Measurements from ENCODE around the gene PLD1.

The PLD1 gene

DNA sequence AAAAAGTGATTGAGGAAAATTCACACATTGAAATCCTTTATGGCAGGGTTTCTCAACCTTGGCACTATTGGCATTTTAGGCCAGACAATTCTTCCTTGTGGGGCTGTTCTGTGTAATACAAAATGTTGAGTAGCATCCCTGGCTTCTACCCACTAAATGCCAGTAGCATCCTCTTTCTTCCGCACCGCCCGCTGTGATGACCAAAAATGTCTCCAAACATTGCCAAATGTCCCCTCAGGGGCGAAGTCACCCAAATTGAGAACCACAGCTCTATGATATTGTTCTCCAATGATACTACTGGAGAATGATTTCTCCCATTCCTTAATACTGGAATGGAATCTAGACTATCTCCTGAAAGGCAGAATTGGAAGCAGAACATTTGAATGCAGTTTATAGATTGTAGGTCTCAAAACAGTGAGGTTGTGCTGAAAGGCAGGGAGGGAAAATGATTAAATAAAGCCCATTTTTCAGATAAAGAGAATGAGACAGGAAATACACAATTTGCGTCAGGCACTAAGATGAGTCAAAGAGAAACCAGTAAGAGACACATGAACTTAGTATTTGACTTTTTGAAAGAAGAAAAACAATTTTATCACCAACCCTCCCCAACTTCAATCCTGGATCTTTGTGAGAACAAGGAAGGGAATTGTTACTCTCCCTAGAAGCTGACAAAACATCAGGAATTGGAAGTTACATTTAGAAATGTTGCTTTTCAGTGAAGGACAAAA lies 248.5 kb downstream of the PLD1 start:
- no peak for DNase-seq (ENCODE audit: low read depth in 2 of 2)

DNA sequence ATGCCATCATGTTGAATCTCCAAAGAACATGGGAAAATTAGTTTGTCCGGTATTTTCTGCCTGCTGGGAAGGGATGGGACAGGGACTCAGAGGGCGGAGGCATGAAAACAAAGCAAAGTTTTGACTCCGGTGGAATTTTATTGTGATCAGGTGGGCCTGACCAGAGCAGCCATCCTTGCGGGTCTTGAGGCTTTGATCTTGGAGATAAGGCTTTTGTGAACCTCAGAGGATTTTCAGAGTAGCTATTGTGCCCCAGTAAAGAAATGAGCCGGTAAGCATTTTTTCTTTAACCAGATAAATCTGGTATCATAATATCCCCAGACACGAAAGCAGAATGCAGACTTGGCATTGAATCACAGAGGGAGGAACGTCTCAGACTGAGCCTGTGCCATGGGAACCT lies 250.7 kb downstream of the PLD1 start:
- DNase-seq (ENCODE audit: low read depth in 2 of 2): no peak

- DNase-seq (ENCODE audit: low read depth in 2 of 2): no peak
Observed at GRCh38 chr3:171558188-171558696, 252.0 kb downstream of the PLD1 start.

GRCh38 chr3:171557173-171557572 lies 253.1 kb downstream of the PLD1 start:
- DNase-seq (ENCODE audit: low read depth in 2 of 2): no peak

DNA sequence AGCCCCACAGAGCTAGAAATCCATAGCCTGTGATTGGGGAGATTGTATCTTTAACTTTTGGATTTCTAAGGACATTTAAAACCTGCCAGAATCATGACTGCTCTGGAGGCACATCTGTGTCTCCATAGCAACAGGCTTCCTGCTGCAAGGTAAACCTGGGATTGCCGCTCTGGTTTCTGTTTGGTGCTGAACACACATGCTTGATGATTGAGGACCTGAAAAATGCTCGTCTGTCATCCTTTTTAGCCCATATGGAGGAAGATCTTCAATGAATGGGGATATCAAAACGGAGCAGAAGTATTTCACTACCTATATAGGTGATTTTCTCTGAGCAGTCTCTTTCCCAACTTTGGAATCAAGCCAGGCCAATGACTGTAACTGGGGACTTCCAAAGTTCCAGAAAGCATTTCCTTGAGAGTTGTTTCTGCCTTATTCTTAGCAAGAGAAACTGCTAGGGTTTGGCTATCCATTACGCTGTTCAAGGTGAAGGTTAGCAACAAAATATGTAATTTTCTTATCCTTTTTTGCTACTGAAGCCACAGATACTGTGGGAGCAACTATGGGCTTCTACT lies 253.6 kb downstream of the PLD1 start:
- no peak for DNase-seq (ENCODE audit: low read depth in 2 of 2)

GRCh38 chr3:171556148-171556547 lies 254.1 kb downstream of the PLD1 start:
- DNase-seq (ENCODE audit: low read depth in 2 of 2): no peak

DNA sequence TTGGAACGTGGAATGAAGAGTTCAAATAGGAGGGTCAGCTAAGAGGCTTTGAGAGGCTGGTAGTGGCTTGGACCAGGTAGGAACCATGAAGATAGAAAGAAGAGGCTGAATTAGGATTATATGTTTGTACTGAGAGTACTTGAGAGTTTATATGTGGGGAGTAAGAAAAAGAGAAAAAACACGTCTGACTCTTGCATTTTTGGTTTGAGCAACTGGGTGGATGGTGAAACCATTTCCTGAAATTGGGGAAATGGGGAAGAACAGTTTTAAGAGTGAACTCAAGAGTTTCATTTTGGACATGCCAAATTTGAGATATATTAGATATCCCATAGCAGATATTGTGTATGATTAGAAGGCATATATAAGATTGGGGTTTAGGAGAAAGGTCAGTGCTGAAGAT lies 257.2 kb downstream of the PLD1 start:
- no peak for DNase-seq (ENCODE audit: low read depth in 2 of 2)

DNA sequence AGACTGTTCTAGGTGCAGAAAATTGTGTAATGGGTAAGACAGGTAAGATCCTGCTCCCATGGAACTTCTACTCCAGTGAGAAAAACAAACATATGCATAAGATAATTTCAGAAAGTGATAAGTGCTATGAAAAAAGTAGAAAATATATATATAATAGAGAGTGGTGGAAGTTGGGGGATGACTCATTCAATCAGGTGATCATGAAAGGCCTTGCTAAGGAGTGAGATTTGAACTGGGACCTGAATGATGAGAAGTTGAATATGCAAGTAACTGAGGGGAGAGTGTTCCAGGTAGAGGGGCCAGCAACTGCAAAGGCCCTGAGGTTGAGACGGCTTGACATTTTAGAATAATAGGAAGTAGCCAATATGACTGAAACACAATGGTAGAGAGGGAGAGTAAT lies 257.8 kb downstream of the PLD1 start:
- DNase-seq (ENCODE audit: low read depth in 2 of 2): no peak

DNA sequence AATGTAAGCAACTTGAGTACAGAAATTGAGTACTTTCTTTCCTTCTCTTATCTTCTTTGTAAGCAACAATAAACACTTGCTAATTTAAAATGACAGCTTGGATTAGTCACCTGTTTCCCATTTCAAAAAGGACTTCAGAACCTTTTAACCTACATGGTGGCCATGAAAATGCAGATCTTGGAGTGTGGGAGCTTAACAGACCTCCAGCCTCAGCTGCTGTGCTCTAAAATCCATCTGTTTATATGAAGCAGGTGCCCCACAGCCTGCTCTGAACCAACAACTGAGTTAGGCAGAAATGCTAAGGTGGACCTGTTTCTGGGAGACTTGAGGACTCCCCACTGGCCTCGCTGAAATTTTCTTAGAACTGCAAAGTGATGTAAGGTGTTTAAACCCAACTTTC lies 259.0 kb downstream of the PLD1 start:
- no peak for DNase-seq (ENCODE audit: low read depth in 2 of 2)

Data from stimulated activated CD8-positive, alpha-beta memory T cell treated with anti-CD3 and anti-CD28 coated beads, Interleukin-2, amount 100 ng/mL, for 48 hours (primary cell).